Measurements from ENCODE around the gene CCDC57.
"Not testable (repeated sequence)": the region's sequence is repeated elsewhere in the genome, so short reads cannot be mapped to it uniquely, and the experiment has no call there.

Gene CCDC57

GRCh38 chr17:82212331-82213250, at the start of gene CCDC57:
Gene CCDC57 (minus strand): TSS chr17:82212842. CDS start chr17:82201944, 10,898 bp downstream.
- DNase-seq (ENCODE audit: low read depth): peak; percentile 80

GRCh38 chr17:82262344-82262743, 49.7 kb upstream of the CCDC57 start:
- no peak for DNase-seq (ENCODE audit: low read depth)

DNA sequence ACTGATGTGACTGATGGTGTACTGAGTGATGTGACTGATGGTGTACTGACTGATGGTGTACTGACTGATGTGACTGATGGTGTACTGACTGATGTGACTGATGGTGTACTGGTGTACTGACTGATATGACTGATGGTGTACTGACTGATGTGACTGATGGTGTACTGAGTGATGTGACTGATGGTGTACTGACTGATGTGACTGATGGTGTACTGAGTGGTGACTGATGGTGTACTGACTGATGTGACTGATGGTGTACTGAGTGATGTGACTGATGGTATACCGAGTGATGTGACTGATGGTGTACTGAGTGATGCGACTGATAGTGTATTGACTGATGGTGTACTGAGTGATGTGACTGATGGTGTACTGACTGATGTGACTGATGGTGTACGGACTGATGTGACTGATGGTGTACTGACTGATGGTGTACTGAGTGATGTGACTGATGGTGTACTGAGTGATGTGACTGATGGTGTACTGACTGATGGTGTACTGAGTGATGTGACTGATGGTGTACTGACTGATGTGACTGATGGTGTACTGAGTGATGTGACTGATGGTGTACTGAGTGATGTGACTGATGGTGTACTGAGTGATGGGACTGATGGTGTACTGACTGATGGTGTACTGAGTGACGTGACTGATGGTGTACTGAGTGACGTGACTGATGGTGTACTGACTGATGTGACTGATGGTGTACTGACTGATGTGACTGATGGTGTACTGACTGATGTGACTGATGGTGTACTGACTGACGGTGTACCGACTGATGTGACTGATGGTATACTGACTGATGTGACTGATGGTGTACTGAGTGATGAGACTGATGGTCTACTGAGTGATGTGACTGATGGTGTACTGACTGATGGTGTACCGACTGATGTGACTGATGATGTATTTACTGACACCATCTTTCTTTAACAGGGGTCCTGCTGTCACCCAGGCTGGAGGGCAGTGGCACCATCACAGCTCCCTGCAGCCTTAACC, 47.6 kb upstream of the CCDC57 start:
- not testable (repeated sequence) for DNase-seq (ENCODE audit: low read depth)

DNA sequence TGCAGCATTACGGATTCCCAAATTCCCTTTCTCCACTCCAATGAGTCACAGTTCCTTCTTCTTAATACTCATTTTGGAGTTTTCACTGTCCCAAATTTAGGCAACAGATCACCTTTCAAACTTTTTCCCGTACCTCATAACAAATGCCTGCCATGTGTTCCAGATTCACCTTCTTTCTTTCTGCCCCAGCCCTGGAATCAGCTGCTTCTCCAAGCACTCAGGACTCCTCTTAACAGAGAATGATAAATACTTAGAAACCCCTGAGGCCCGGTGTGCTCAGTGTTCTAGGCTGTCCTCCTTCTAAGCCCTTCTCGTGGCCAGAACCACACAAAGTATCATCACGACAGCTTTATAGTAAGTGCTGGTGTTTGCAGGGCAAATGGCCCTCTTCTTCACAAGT, 45.9 kb upstream of the CCDC57 start:
- DNase-seq (ENCODE audit: low read depth): no peak

DNA sequence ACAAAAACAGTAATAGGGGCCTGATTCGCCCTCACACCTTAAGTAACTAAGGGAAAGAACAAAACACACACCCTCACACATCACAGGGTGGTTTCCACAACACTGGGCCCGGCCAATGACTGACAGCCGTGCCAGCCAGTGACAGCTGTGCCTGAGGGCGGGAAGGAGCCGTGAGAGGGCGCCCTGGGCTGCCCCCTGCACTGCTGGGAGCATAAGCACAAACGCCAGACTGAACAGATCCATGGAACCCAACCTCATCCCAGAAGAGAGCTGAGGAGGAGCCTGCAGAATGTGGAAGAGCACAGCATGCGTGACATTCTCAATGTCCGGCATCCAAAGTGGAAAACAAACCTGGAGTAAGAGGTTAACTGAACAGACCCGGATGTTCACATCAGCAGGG, 44.8 kb upstream of the CCDC57 start:
- DNase-seq (ENCODE audit: low read depth): peak; percentile 35

- DNase-seq (ENCODE audit: low read depth): no peak
Measured at GRCh38 chr17:82256242-82256885, 43.7 kb upstream of the CCDC57 start.

DNA sequence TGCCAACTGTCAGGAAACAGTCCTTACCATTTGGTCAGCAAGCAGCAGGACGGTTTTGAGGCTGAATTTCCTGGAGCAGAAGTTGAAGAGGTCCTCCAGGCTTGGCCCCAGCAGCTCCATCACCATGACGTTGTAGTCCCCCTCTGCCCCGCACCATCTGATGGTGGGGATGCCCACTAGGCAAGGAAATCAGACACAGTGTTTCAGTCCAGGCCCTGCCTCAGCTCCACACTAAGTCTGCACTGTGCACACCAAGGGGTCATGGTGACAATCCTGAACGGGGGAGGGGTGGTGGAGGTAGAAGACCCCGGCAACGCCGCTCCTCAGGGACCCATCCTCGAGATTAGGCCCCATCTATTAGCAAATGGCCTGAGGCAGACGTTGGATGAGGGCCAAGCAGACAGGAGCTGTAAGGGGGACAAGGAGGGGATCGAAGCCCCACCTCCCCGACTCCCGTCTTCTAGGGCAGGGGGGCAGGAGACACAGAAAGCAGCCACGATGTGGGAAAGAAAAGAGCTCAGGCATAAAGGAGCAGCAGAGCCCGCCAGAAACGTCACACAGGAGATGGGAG, 42.8 kb upstream of the CCDC57 start:
- DNase-seq (ENCODE audit: low read depth): no peak

GRCh38 chr17:82254746-82255145, 42.1 kb upstream of the CCDC57 start:
- not testable (repeated sequence) for DNase-seq (ENCODE audit: low read depth)

GRCh38 chr17:82254096-82254495, 41.5 kb upstream of the CCDC57 start:
- not testable (repeated sequence) for DNase-seq (ENCODE audit: low read depth)

GRCh38 chr17:82253179-82253544, 40.5 kb upstream of the CCDC57 start:
- DNase-seq (ENCODE audit: low read depth): no peak

GRCh38 chr17:82252511-82253178, 40.0 kb upstream of the CCDC57 start:
- DNase-seq (ENCODE audit: low read depth): no peak

DNA sequence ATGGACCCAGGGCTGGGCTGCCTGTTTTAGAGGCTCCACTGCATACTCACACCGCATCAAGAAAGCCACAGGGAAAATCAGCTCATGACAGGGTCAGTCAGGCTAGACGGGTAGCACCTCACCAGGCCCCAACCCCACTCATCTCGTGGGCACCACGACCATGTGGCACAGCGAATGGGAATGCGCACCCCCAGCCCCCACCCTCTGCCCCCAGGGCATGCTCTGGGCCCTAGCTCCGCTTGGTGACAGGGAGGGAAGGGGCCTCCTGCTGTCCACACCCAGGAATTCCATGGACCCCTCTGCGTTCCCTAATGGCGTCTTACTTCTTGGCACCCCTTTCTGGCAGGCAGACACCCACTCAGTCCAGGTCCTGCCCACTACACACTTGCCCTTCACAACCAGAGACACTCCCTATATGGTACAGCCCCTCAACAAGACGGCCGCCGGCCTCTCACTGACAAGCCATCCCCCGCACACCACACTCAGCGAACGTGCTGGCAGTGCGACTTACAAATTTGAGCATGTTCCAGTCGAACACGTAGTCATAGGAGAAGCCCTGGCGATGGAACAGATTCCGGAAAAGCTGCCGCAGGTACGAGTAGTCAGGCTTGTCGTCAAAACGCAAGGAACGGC, 38.3 kb upstream of the CCDC57 start:
- DNase-seq (ENCODE audit: low read depth): no peak

GRCh38 chr17:82249896-82250581, 37.4 kb upstream of the CCDC57 start:
- DNase-seq (ENCODE audit: low read depth): peak; percentile 9

DNA sequence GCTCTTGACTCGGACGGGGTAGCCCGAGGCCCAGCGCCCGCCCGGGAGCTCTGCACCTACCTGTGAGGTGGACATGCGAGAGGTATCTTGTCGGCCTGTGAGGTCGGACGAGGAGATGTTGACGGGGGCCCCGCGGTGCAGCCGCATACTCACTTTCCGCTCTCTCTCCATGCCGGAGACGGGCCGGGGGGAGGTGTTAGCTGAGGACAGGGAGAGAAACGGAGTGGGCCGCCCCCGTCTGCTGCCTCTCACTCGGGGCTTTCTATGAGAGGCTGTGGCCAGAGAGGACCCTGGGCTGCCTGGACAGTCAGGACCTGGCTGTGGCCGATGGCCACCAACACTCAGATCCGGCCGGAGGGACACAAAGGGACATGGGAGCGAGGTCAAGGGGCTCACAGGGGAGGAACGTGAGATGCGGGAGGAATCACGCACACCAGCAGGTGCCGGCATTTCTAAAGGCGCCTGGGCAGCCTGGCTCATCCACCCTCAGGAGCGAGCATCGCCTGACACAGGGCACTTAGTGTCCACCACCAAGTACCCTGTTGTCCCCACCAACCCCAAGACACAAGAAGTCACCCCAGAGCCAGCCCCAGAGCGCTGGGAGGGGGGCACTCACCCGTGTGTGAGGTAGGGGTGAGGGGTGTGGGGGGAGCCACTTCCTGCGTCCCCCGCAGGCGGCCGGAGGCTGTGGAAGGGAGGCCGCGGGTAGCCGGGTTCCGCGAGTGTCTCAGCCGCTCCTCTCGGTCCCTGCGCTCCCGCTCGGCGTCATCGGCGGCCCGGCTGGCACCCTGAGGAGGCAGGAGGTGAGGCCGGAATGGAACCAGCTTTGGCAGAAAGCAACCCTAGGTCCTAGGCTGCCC, 36.4 kb upstream of the CCDC57 start:
- peak; percentile 11 for DNase-seq (ENCODE audit: low read depth)

DNA sequence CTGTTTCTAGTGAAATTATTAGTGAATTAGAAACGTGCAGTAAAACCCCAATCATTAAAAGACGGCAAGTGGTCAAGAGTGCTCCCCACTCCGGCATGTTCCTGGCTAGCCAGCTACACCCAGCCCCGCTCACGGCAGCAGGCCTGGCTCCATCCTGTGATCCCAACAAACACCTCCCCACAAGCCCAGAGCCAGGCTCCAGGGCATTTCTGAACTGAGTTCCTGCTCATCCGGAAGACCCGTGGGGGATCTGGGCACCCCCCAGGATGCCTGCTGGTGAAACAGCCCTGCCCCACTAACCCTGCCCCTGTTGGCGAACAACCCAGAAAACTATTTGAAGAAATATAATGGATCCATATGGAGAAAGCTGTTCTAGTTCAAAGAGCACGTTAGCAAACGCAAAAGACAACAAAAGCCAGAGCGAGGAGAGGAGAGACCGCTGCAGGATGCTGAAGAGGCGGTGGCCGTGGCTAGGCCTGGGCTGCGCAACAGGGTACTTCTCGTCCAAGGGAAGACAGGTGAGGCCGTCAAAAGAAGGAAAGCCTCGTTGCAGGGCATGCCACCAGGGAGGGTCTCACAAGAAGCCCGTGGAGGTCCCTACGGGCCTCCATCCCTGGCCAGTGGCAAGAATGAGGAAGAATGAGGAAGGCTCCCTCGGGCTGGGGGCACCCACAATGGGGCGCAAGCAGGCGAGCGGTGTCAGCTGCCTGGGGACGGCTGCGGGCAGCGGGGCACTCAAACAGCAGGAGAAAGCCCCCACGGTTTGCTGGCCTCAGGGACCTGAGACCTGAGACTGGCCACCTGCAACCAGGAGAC, 35.4 kb upstream of the CCDC57 start:
- peak; percentile 25 for DNase-seq (ENCODE audit: low read depth)

DNA sequence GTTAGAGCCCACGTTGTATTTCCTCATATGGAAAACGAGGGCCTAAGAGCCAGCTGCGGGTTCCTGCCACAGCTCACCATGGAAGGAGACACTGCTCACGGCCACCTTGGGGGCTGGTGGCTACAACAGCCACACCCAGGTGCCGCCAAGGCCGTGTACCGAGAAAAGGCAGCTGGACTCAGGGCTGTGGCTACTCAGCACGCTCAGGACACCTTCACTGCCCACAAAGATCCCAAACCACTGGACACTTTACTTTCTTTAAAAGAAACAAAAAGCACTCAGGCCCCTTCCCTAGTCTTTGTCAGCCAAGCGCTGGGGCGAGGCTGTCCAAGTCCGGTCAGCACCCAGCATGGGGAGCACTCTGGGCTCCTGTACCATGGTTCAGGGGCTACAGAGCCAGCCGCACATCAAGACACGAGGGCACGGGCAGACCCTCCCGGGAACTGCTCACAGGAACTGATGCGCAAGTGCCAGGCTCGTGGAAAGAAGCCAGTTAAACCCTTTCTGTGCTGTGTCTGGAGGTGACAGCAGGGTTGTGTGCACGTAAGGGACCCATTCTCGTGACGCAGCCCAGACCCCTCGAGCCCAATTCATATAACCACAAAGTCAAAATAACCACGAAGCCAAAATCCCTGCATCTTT, 34.7 kb upstream of the CCDC57 start:
- DNase-seq (ENCODE audit: low read depth): no peak

DNA sequence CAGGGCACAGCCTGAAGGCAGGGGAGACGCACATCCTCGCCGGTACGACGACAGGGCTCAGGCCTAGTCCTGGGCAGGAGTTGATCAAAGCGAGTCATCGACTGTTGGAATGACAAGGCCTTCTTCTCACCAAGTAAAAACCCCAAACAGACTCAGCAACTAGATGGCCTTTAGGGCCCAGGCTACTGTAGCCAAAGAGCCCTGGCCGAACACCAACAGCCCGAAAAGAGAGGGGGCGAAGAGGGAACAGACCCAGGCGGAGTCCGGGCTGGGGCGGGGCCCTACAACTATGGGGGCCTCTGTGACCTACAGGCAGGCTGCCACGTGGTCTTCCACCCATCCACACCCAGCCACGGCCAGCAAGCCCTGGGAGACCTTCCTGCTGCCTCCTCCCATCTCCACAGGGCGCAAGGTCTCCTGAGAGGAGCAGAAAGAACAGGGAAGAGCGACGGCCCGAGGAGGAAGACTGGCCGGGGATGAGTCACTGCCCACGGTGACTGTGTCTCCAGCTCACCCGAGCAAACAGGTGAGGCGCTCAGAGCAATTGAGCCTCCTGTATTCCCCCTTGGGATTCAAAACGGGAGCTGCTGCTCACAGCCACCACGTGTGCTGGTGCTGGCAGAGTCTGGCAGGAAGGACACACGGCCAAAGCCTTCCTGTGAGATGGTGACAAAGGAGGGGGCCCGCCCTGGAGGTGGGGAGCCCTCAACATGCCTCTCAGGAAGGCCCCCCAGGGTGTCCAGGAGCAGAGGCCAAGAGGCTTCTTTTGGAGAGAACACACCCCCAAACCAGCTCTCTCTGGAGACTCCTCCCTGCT, 33.9 kb upstream of the CCDC57 start:
- DNase-seq (ENCODE audit: low read depth): peak; percentile 75
